ENCODE measurements around the gene EVC. TPM values are rescaled to one million over a fixed set of nuclear protein-coding genes. Genes with fewer than 3 reads are reported as not detected.

The EVC gene
- total RNA-seq, 1 donor from 2014 or later: 13.5 TPM

- H3K4me3 ChIP-seq (ENCODE audit: low read depth, low read length): peak overlapping the region; percentile 82
- no peak for TF ChIP-seq CTCF (conservative IDR thresholded peaks at IDR 0.05; ENCODE audit: low read depth, low read length)
- DNase-seq (ENCODE audit: low read depth): no peak
These were observed 3.6 kb upstream of the EVC start for GRCh38 chr4:5707366-5707765.

- no peak for DNase-seq (ENCODE audit: low read depth)
- peak overlapping the region; percentile 82 for H3K4me3 ChIP-seq (ENCODE audit: low read depth, low read length)
- no peak for TF ChIP-seq CTCF (conservative IDR thresholded peaks at IDR 0.05; ENCODE audit: low read depth, low read length)
These were observed 3.1 kb upstream of the EVC start for GRCh38 chr4:5707778-5708448.

GRCh38 chr4:5708449-5709206 lies 2.4 kb upstream of the EVC start, which contains the start of gene EVC2:
EVC2 (minus strand) TSS chr4:5708559; CDS start chr4:5708513, 46 bp downstream.
- no peak for DNase-seq (ENCODE audit: low read depth)
- no peak for TF ChIP-seq CTCF (conservative IDR thresholded peaks at IDR 0.05; ENCODE audit: low read depth, low read length)
- H3K4me3 ChIP-seq (ENCODE audit: low read depth, low read length): peak within 1 kb of the TSS; percentile 82

DNA sequence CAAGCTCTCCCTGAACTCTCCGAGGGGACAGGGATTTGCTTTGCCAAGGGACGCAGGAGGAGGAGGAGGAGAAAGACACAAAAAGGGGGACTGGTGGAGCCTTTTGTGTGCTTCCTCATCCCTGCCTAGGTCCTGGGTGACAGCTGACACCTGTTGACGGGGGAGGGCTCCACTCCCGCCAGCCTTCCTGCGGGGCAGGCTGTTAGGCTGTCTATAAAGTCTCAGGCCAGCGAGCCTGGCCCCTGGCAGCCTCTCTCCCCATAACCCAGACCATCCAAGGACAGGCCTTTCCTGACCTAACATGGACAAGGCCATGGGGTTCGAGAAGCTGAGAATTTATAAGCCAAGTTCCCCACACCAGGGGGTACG lies 1.8 kb upstream of the EVC start:
- TF ChIP-seq CTCF (conservative IDR thresholded peaks at IDR 0.05; ENCODE audit: low read depth, low read length): no peak
- H3K4me3 ChIP-seq (ENCODE audit: low read depth, low read length): peak overlapping the region; percentile 82
- no peak for DNase-seq (ENCODE audit: low read depth)

DNA sequence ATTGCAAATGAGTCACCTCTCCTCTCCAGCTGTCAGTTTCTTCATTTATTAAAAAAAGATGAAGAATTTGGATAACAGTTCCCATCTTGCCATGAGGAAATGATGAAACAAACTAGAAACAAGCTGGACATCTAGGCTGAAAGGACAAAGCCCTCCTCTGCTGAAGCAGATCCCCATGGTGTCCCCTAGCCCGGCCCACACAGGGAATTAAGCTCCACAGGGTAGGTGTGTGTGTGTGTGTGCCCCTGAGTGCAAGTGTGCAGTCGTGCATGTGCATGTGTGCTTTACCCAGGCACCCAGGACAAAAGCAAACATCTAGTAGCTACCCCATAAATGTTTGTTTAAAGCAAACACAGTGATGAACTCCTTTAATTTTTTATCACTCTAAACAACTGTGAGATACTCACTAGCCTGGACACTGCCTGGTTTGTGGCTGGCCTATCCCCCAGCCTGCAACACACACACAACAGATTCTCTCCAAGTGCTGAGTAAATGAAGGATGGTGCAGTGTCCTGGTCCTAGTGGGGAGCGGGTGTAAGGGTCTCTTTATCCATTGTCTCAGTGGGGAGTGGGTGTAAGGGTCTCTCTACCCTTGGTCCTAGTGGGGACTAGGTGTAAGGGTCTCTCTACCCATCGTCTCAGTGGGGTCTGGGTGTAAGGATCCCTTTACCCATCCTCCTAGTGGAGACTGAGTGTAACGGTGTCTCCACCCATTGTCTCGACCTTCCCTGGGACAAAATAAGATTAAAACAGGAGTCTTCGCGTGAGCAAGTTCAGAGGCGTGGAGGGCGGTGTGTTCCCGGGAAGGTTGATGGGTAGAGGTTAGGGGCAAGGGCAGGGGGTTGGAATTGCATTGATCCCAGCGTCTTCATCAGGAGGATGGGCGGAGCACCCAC lies 688 bp upstream of the EVC start:
- TF ChIP-seq CTCF (conservative IDR thresholded peaks at IDR 0.05; ENCODE audit: low read depth, low read length): peak; percentile 54
- DNase-seq (ENCODE audit: low read depth): no peak

GRCh38 chr4:5711479-5712184 lies 631 bp downstream of the EVC start:
- peak overlapping the region; percentile 82 for H3K4me3 ChIP-seq (ENCODE audit: low read depth, low read length)
- DNase-seq (ENCODE audit: low read depth): no peak
- TF ChIP-seq CTCF (conservative IDR thresholded peaks at IDR 0.05; ENCODE audit: low read depth, low read length): no peak

More for the DNA sequence above, 688 bp upstream of the EVC start:
- H3K4me3 ChIP-seq (ENCODE audit: low read depth, low read length): peak overlapping the region; percentile 82
